ENCODE measurements around the gene RPL7A. TPM values are rescaled to one million over a fixed set of nuclear protein-coding genes. Genes with fewer than 3 reads are reported as not detected.
A peak's percentile ranks its signal among the peaks of the same experiment; 100 is the strongest.

Gene RPL7A
- total RNA-seq, 1 experiment from 2014 or later, result 2,895 TPM

- Histone ChIP-seq H2AK5ac (ENCODE audit: insufficient read length, low read length) (no peak overlapping the region), H3K4me1 (ENCODE audit: insufficient read depth, low read length) (no peaks in the 10 kb centered on the region; the same call in 1 of the 2 replicates), H2BK12ac (ENCODE audit: insufficient read length, low read depth, low read length) (no peak overlapping the region), H3K27me3 (ENCODE audit: insufficient read depth, low read length) (no peaks in the 10 kb centered on the region), H3K23me2 (ENCODE audit: insufficient read length, low read depth, low read length, poor library complexity, severe bottlenecking) (peaks cover 15% of the 10 kb centered on the region), H3K79me1 (ENCODE audit: insufficient read depth, low read depth, low read length, poor library complexity, severe bottlenecking) (peaks cover 2% of the 10 kb centered on the region), H4K20me1 (ENCODE audit: control insufficient read depth, insufficient read depth, insufficient read length) (no peaks in the 10 kb centered on the region), H3K4ac (ENCODE audit: low read depth, low read length) (no peak overlapping the region), H3K23ac (ENCODE audit: insufficient read length, low read depth, low read length) (no peak overlapping the region), H3K27ac (ENCODE audit: insufficient read length, low read depth, low read length) (no peak overlapping the region), H3K79me2 (ENCODE audit: insufficient read depth, low read length) (peaks cover 7% of the 10 kb centered on the region; the same call in 1 of the 2 replicates), H3K9me3 (ENCODE audit: control insufficient read depth, low read depth, low read length) (no peaks in the 10 kb centered on the region), H4K8ac (replicated peaks; ENCODE audit: insufficient read length, low read depth, low read length) (no peak overlapping the region), H3K9ac (ENCODE audit: extremely low read depth, insufficient read length, low read length) (no peak overlapping the region), H2BK15ac (ENCODE audit: low read depth, low read length) (no peak overlapping the region), H3K14ac (ENCODE audit: insufficient read depth, low read length) (no peak overlapping the region), H2BK5ac (ENCODE audit: insufficient read length, low read length) (no peak overlapping the region), H2BK120ac (ENCODE audit: low read depth, low read length, poor library complexity, severe bottlenecking) (no peak overlapping the region), H3K4me2 (ENCODE audit: insufficient read depth, insufficient read length, low read length) (no peak overlapping the region), H4K5ac (ENCODE audit: insufficient read length, low read depth, low read length) (no peak overlapping the region), H2BK20ac (ENCODE audit: low read depth, low read length, poor library complexity, severe bottlenecking) (no peak overlapping the region), H4K91ac (ENCODE audit: insufficient read length, low read depth, low read length) (no peak overlapping the region), H2AFZ (ENCODE audit: low read length) (no peak overlapping the region), H3K56ac (ENCODE audit: insufficient read length, low read depth, low read length) (no peak overlapping the region), H3K18ac (ENCODE audit: insufficient read length, low read depth, low read length) (no peak overlapping the region), H3T11ph (ENCODE audit: low read length) (no peak overlapping the region)
- DNase-seq, result no peak
- Mint-ChIP-seq H3K27me3 (ENCODE audit: low read depth) (no peaks in the 10 kb centered on the region), H3K4me1 (peaks cover 21 to 33% of the 10 kb centered on the region in 2 experiments), H3K27ac (peak overlapping the region in 2 of 3 experiments; percentile 80 to 81; a peak in 5 of 7 replicates), H3K4me3 (peak overlapping the region in 1 of 2 experiments; percentile 25; a peak in 1 of 5 replicates), H3K9me3 (peaks cover 0 to 3% of the 10 kb centered on the region in 2 experiments; a peak in 1 of 5 replicates), H3K36me3 (ENCODE audit: insufficient read depth in 1 of 3, low read depth in 3 of 3) (peaks cover 43 to 58% (median 53%) of the 10 kb centered on the region in 3 experiments)
- no CpG with 5 or more reads among the region's 8 CpGs for WGBS (ENCODE audit: extremely low coverage, insufficient read length, low lambda C conversion rate)
- TF ChIP-seq CTCF (conservative IDR thresholded peaks at IDR 0.05), result no peak
These were observed 4.8 kb downstream of the RPL7A start for GRCh38 chr9:133352635-133353340.
